Measurements from ENCODE around the gene CRYL1.

Gene CRYL1

DNA sequence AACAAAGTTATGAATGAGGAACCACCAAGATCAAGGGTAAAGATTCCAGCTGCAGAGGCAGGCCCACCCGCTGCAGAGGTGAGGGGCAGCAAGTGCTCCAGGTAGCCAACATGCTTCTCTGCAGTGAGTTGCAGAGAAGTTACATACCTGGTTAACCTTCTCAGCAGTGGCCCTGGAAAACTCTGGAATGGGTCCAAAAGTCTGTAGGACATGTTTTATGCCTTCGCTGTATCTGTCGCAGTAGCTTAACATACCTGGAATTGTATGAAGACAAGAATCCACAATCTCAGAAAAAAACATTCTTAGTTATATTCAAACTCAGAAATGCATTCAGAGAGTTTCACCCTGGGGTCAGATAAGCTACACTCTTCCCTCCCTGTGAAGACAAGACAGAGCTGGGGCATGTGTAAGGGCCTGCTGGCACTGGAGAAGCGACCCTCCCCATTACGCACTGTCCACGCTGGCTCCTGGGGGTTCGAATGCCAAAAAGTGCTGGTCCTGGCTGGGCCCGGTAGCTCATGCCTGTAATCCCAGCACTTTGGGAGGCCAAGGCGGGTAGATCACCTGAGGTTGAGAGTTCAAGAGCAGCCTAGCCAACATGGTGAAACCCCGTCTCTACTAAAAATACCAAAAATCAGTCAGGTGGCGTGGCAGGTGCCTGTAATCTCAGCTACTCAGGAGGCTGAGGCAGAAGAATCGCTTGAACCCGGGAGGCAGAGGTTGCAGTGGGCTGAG, 121.0 kb downstream of the CRYL1 start (continued):
- TF ChIP-seq, protein P1, sequence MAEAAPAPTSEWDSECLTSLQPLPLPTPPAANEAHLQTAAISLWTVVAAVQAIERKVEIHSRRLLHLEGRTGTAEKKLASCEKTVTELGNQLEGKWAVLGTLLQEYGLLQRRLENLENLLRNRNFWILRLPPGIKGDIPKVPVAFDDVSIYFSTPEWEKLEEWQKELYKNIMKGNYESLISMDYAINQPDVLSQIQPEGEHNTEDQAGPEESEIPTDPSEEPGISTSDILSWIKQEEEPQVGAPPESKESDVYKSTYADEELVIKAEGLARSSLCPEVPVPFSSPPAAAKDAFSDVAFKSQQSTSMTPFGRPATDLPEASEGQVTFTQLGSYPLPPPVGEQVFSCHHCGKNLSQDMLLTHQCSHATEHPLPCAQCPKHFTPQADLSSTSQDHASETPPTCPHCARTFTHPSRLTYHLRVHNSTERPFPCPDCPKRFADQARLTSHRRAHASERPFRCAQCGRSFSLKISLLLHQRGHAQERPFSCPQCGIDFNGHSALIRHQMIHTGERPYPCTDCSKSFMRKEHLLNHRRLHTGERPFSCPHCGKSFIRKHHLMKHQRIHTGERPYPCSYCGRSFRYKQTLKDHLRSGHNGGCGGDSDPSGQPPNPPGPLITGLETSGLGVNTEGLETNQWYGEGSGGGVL (tag by site-specific recombination; IDR thresholded peaks at IDR 0.05), result no peak
- no peak for TF ChIP-seq ZBTB21 (tag by site-specific recombination; IDR thresholded peaks at IDR 0.05)
- TF ChIP-seq, protein P2, sequence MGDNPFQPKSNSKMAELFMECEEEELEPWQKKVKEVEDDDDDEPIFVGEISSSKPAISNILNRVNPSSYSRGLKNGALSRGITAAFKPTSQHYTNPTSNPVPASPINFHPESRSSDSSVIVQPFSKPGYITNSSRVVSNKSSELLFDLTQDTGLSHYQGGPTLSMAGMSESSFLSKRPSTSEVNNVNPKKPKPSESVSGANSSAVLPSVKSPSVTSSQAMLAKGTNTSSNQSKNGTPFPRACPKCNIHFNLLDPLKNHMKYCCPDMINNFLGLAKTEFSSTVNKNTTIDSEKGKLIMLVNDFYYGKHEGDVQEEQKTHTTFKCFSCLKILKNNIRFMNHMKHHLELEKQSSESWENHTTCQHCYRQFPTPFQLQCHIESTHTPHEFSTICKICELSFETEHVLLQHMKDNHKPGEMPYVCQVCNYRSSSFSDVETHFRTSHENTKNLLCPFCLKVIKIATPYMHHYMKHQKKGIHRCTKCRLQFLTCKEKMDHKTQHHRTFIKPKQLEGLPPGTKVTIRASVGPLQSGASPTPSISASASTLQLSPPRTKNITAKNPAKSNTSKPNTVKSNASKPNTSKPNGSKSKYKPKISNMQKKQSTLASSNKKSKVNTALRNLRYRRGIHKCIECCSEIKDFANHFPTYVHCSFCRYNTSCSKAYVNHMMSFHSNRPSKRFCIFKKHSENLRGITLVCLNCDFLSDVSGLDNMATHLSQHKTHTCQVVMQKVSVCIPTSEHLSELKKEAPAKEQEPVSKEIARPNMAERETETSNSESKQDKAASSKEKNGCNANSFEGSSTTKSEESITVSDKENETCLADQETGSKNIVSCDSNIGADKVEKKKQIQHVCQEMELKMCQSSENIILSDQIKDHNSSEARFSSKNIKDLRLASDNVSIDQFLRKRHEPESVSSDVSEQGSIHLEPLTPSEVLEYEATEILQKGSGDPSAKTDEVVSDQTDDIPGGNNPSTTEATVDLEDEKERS (tag by site-specific recombination; IDR thresholded peaks at IDR 0.05), result no peak
- TF ChIP-seq ZNF701 (tag by site-specific recombination; IDR thresholded peaks at IDR 0.05), result no peak
- no peak for TF ChIP-seq ZNF571 (tag by site-specific recombination; IDR thresholded peaks at IDR 0.05)
- no peak for TF ChIP-seq ZFP3 (tag by site-specific recombination; IDR thresholded peaks at IDR 0.05; ENCODE audit: low read depth)

DNA sequence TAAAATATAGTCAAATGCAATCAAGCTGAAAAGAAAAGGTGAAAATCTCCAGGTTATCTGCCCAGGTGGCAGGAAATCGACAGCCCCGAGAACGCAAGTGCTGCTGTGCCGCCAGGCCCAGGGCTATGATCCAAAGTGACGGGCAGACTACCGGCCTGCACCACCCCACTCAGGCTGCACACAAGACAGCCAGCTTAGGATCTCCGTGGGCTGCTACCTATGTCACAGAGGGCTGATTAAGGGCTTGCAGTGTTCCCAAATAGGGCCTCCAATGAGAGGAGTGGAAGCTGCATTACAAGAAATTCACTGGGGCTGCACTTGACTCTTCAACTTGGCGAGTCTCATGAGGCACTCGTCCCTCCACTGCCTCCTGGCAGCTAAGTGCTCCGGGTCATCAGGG, 121.8 kb downstream of the CRYL1 start:
- no peak for TF ChIP-seq ZSCAN30 (tag by site-specific recombination; IDR thresholded peaks at IDR 0.05)
- TF ChIP-seq PRDM1 (tag by site-specific recombination; IDR thresholded peaks at IDR 0.05), result no peak
- TF ChIP-seq ZNF768 (tag by site-specific recombination; IDR thresholded peaks at IDR 0.05), result no peak
- TF ChIP-seq ZNF133 (tag by site-specific recombination; IDR thresholded peaks at IDR 0.05), result no peak
- no peak for TF ChIP-seq ZNF600 (tag by site-specific recombination; IDR thresholded peaks at IDR 0.05)
- TF ChIP-seq ZNF629 (tag by site-specific recombination; IDR thresholded peaks at IDR 0.05), result no peak
- TF ChIP-seq YY2 (tag by site-specific recombination; IDR thresholded peaks at IDR 0.05), result no peak
- no peak for TF ChIP-seq HOXD13 (CRISPR knock-in tag; IDR thresholded peaks at IDR 0.05; ENCODE audit: borderline replicate concordance)
- TF ChIP-seq ZNF426 (tag by site-specific recombination; IDR thresholded peaks at IDR 0.05), result no peak
- TF ChIP-seq ZFP37 (tag by site-specific recombination; IDR thresholded peaks at IDR 0.05), result no peak
- TF ChIP-seq FEZF1 (tag by site-specific recombination; IDR thresholded peaks at IDR 0.05), result no peak
- TF ChIP-seq YY1 (tag by site-specific recombination; IDR thresholded peaks at IDR 0.05), result no peak
- TF ChIP-seq, protein P3, sequence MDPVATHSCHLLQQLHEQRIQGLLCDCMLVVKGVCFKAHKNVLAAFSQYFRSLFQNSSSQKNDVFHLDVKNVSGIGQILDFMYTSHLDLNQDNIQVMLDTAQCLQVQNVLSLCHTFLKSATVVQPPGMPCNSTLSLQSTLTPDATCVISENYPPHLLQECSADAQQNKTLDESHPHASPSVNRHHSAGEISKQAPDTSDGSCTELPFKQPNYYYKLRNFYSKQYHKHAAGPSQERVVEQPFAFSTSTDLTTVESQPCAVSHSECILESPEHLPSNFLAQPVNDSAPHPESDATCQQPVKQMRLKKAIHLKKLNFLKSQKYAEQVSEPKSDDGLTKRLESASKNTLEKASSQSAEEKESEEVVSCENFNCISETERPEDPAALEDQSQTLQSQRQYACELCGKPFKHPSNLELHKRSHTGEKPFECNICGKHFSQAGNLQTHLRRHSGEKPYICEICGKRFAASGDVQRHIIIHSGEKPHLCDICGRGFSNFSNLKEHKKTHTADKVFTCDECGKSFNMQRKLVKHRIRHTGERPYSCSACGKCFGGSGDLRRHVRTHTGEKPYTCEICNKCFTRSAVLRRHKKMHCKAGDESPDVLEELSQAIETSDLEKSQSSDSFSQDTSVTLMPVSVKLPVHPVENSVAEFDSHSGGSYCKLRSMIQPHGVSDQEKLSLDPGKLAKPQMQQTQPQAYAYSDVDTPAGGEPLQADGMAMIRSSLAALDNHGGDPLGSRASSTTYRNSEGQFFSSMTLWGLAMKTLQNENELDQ (tag by site-specific recombination; IDR thresholded peaks at IDR 0.05; ENCODE audit: low read depth), result no peak
- no peak for TF ChIP-seq ZNF223 (tag by site-specific recombination; IDR thresholded peaks at IDR 0.05)
- no peak for TF ChIP-seq ZSCAN23 (tag by site-specific recombination; IDR thresholded peaks at IDR 0.05)
- no peak for TF ChIP-seq ZNF707 (tag by site-specific recombination; IDR thresholded peaks at IDR 0.05)
- TF ChIP-seq ZNF202 (tag by site-specific recombination; IDR thresholded peaks at IDR 0.05; ENCODE audit: borderline replicate concordance), result no peak
- no peak for TF ChIP-seq MZF1 (tag by site-specific recombination; IDR thresholded peaks at IDR 0.05; ENCODE audit: borderline replicate concordance)
- TF ChIP-seq, protein P4, sequence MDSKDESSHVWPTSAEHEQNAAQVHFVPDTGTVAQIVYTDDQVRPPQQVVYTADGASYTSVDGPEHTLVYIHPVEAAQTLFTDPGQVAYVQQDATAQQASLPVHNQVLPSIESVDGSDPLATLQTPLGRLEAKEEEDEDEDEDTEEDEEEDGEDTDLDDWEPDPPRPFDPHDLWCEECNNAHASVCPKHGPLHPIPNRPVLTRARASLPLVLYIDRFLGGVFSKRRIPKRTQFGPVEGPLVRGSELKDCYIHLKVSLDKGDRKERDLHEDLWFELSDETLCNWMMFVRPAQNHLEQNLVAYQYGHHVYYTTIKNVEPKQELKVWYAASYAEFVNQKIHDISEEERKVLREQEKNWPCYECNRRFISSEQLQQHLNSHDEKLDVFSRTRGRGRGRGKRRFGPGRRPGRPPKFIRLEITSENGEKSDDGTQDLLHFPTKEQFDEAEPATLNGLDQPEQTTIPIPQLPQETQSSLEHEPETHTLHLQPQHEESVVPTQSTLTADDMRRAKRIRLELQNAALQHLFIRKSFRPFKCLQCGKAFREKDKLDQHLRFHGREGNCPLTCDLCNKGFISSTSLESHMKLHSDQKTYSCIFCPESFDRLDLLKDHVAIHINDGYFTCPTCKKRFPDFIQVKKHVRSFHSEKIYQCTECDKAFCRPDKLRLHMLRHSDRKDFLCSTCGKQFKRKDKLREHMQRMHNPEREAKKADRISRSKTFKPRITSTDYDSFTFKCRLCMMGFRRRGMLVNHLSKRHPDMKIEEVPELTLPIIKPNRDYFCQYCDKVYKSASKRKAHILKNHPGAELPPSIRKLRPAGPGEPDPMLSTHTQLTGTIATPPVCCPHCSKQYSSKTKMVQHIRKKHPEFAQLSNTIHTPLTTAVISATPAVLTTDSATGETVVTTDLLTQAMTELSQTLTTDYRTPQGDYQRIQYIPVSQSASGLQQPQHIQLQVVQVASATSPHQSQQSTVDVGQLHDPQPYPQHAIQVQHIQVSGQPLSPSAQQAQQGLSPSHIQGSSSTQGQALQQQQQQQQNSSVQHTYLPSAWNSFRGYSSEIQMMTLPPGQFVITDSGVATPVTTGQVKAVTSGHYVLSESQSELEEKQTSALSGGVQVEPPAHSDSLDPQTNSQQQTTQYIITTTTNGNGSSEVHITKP (tag by site-specific recombination; IDR thresholded peaks at IDR 0.05), result no peak
- H3K4me3 ChIP-seq (ENCODE audit: low read depth, low read length), result no peak overlapping the region
- ChIA-PET POLR2A (no interaction called here), CTCF (interaction anchor here (0.5 kb wide), 1 partner anchor 263 kb away, joined by 3 read pairs; no protein-coding TSS in a partner anchor)
- no peak overlapping the region for H3K27ac ChIP-seq (ENCODE audit: extremely low read depth, low read depth, low read length)
- no peaks in the 10 kb centered on the region for H3K9me3 ChIP-seq (ENCODE audit: control insufficient read depth, insufficient read depth, low read depth, low read length)
- H3K4me1 ChIP-seq (ENCODE audit: control insufficient read depth, insufficient read depth, low read length), result no peaks in the 10 kb centered on the region
- H3K36me3 ChIP-seq (ENCODE audit: control insufficient read depth in 2 of 2, insufficient read depth in 1 of 2, low read length in 2 of 2), result no peaks in the 10 kb centered on the region
